IMR-90 (cell line): Measurements from ENCODE around the gene FAAH2. TPM values are rescaled to one million over a fixed set of nuclear protein-coding genes. Genes with fewer than 3 reads are reported as not detected.
A peak's percentile ranks its signal among the peaks of the same experiment; 100 is the strongest.

Experiments used
- ATAC-seq: fragments of 200-7000 bp; cut with Tn5 transposase; 2 replicates; pipeline ENCODE4 v1.9.1; 2020; ENCODE audit warnings: low read depth, mild to moderate bottlenecking, moderate library complexity
- BruUV-seq: library from RNA; stranded (reverse); fragments of 400-500 nt; replicated peaks from 2 replicates; lab custom pipeline; 2021; lab: Mats Ljungman, UMichigan
- CTCF ChIA-PET: fragments of 300-600 bp; formaldehyde crosslinking; extraction: SDS; loops from one replicate; lab custom pipeline; 2021; ENCODE audit warnings: antibody characterized with exemption; lab: Yijun Ruan, JAX
- POLR2A ChIA-PET: fragments of 300-600 bp; sonication (Branson Sonifier 250); formaldehyde crosslinking; loops from one replicate; lab custom pipeline; 2022; ENCODE audit warnings: antibody characterized with exemption; ENCODE audit not compliant: unreplicated experiment; lab: Charles Lee
- DNase-seq: peaks from one replicate; pipeline ENCODE4 v3.0.0; 2013
- H2AFZ ChIP-seq: replicated peaks from 2 replicates; pipeline ENCODE3; 2013; ENCODE audit warnings: low read length, mild to moderate bottlenecking; ENCODE audit not compliant: poor library complexity
- H2AK5ac ChIP-seq: 2 replicates; pipeline ENCODE4 v1.6.1; 2013; ENCODE audit warnings: low read depth, low read length, inconsistent platforms
- H2AK9ac ChIP-seq: replicated peaks from 2 replicates; pipeline ENCODE3; 2013; ENCODE audit warnings: mild to moderate bottlenecking, low read depth, low read length, moderate library complexity; ENCODE audit not compliant: poor library complexity
- H2BK120ac ChIP-seq: 2 replicates; pipeline ENCODE4 v1.6.1; 2013; ENCODE audit warnings: low read depth, low read length, inconsistent platforms
- H2BK15ac ChIP-seq: 3 replicates; pipeline ENCODE4 v1.6.1; 2013; ENCODE audit warnings: low read depth, low read length, inconsistent platforms
- H2BK20ac ChIP-seq: 2 replicates; pipeline ENCODE4 v1.6.1; 2013; ENCODE audit warnings: low read depth, mild to moderate bottlenecking, inconsistent platforms, low read length, moderate library complexity
- H2BK5ac ChIP-seq: 2 replicates; pipeline ENCODE4 v1.6.1; 2013; ENCODE audit warnings: mild to moderate bottlenecking, low read depth, low read length, inconsistent platforms; ENCODE audit not compliant: poor library complexity, severe bottlenecking
- H3K14ac ChIP-seq: replicated peaks from 2 replicates; pipeline ENCODE4 v1.6.1; 2013; ENCODE audit warnings: low read depth, low read length, inconsistent platforms
- H3K18ac ChIP-seq: 2 replicates; pipeline ENCODE4 v1.6.1; 2013; ENCODE audit warnings: low read depth, low read length, control low read depth
- H3K23ac ChIP-seq: 2 replicates; pipeline ENCODE4 v1.6.1; 2013; ENCODE audit warnings: low read depth, low read length, inconsistent platforms
- H3K27ac ChIP-seq: 2 replicates; pipeline ENCODE4 v1.5.1; 2013; ENCODE audit warnings: mild to moderate bottlenecking, control low read depth, low read length; ENCODE audit not compliant: insufficient read depth
- H3K27me3 ChIP-seq: 2 replicates; pipeline ENCODE4 v1.6.1; 2013; ENCODE audit warnings: low read length; ENCODE audit not compliant: control insufficient read depth, insufficient read depth
- H3K36me3 ChIP-seq: 2 replicates; pipeline ENCODE4 v1.6.1; 2013; ENCODE audit warnings: low read length, mixed read lengths; ENCODE audit not compliant: control insufficient read depth, insufficient read depth
- H3K4ac ChIP-seq: 2 replicates; pipeline ENCODE4 v1.6.1; 2013; ENCODE audit warnings: low read depth, low read length, inconsistent platforms
- H3K4me1 ChIP-seq: 2 replicates; pipeline ENCODE4 v1.6.1; 2013; ENCODE audit warnings: low read length, mixed read lengths; ENCODE audit not compliant: control insufficient read depth, insufficient read depth
- H3K4me2 ChIP-seq: 2 replicates; pipeline ENCODE4 v1.6.1; 2013; ENCODE audit warnings: low read depth, mild to moderate bottlenecking, control low read depth, low read length, moderate library complexity
- H3K4me3 ChIP-seq: 2 replicates; pipeline ENCODE4 v1.5.1; 2013; ENCODE audit warnings: low read depth, mild to moderate bottlenecking, control low read depth, low read length, moderate library complexity; ENCODE audit not compliant: insufficient read depth
- H3K56ac ChIP-seq: 2 replicates; pipeline ENCODE4 v1.6.1; 2013; ENCODE audit warnings: low read length, inconsistent platforms; ENCODE audit not compliant: insufficient read depth; ENCODE audit errors: extremely low read depth
- H3K79me1 ChIP-seq, 2 experiments: 2 replicates each; pipeline ENCODE4 v1.6.1; 2013; ENCODE audit warnings: low read length in 2 of 2, inconsistent platforms in 1 of 2, low read depth in 1 of 2
- H3K9ac ChIP-seq: 2 replicates; pipeline ENCODE4 v1.6.1; 2013; ENCODE audit warnings: low read depth, low read length, control low read depth
- H3K9me1 ChIP-seq: 2 replicates; pipeline ENCODE4 v1.6.1; 2013; ENCODE audit warnings: low read length, inconsistent platforms; ENCODE audit not compliant: insufficient read depth
- H3K9me3 ChIP-seq: 2 replicates; pipeline ENCODE4 v1.6.1; 2013; ENCODE audit warnings: low read length; ENCODE audit not compliant: control insufficient read depth, insufficient read depth
- H4K20me1 ChIP-seq: 2 replicates; pipeline ENCODE4 v1.6.1; 2013; ENCODE audit warnings: low read length, inconsistent platforms; ENCODE audit not compliant: insufficient read depth
- H4K5ac ChIP-seq: 2 replicates; pipeline ENCODE4 v1.6.1; 2013; ENCODE audit warnings: mild to moderate bottlenecking, low read depth, low read length, control low read depth
- H4K8ac ChIP-seq, 2 experiments: 2 replicates each; pipeline ENCODE4 v1.6.1; 2013; ENCODE audit warnings: low read depth in 2 of 2, low read length in 2 of 2, control low read depth in 1 of 2, inconsistent platforms in 1 of 2
- H4K91ac ChIP-seq: 2 replicates; pipeline ENCODE4 v1.6.1; 2013; ENCODE audit warnings: low read depth, low read length, inconsistent platforms; ENCODE audit not compliant: insufficient read depth
- BHLHE40 ChIP-seq: fragments of 150-350 bp; IDR thresholded peaks from 2 replicates; pipeline ENCODE4 v1.6.1; 2016; ENCODE audit warnings: mild to moderate bottlenecking, low read depth, low read length
- CEBPB ChIP-seq: IDR thresholded peaks from 2 replicates; pipeline ENCODE4 v1.6.1; 2012; ENCODE audit warnings: low read depth, low read length, improper control_type of control experiment
- CHD1 ChIP-seq: IDR thresholded peaks from 2 replicates; pipeline ENCODE4 v1.6.1; 2012; ENCODE audit warnings: low read depth, low read length, improper control_type of control experiment
- CTCF ChIP-seq: conservative IDR thresholded peaks from 2 replicates; pipeline ENCODE4 v1.5.1; 2012; ENCODE audit warnings: mild to moderate bottlenecking, low read depth, low read length, improper control_type of control experiment
- FOS ChIP-seq: fragments of 150-350 bp; IDR thresholded peaks from 2 replicates; pipeline ENCODE4 v1.6.1; 2016; ENCODE audit warnings: low read depth, low read length
- MAFK ChIP-seq: IDR thresholded peaks from 2 replicates; pipeline ENCODE4 v1.6.1; 2012; ENCODE audit warnings: low read depth, low read length, improper control_type of control experiment
- MAZ ChIP-seq: IDR thresholded peaks from 2 replicates; pipeline ENCODE4 v1.6.1; 2012; ENCODE audit warnings: low read depth, mild to moderate bottlenecking, low read length, improper control_type of control experiment, moderate library complexity, borderline replicate concordance
- MXI1 ChIP-seq: IDR thresholded peaks from 2 replicates; pipeline ENCODE4 v1.6.1; 2012; ENCODE audit warnings: low read depth, mild to moderate bottlenecking, low read length, moderate library complexity, borderline replicate concordance
- NFE2L2 ChIP-seq: fragments of 150-350 bp; IDR thresholded peaks from 2 replicates; pipeline ENCODE4 v1.6.1; 2016; ENCODE audit warnings: low read depth, mild to moderate bottlenecking, low read length
- POLR2A ChIP-seq: IDR thresholded peaks from 2 replicates; pipeline ENCODE4 v1.6.1; 2012; ENCODE audit warnings: mild to moderate bottlenecking, low read depth, low read length
- RAD21 ChIP-seq: IDR thresholded peaks from 2 replicates; pipeline ENCODE4 v1.6.1; 2012; ENCODE audit warnings: low read length, improper control_type of control experiment
- RCOR1 ChIP-seq: IDR thresholded peaks from 2 replicates; pipeline ENCODE4 v1.6.1; 2012; ENCODE audit warnings: mild to moderate bottlenecking, low read length, improper control_type of control experiment; ENCODE audit not compliant: insufficient replicate concordance
- RFX5 ChIP-seq: IDR thresholded peaks from 2 replicates; pipeline ENCODE4 v1.8.0; 2012; ENCODE audit warnings: low read depth, mild to moderate bottlenecking, low read length, moderate library complexity
- SMC3 ChIP-seq: fragments of 150-350 bp; IDR thresholded peaks from 2 replicates; pipeline ENCODE4 v1.6.1; 2016; ENCODE audit warnings: low read depth, mild to moderate bottlenecking, antibody characterized with exemption, low read length, moderate library complexity
- WGBS, 2 experiments: methylation state at CpG; one replicate each; pipeline versions ENCODE4 v1.1.5 to v1.1.7; 2013; ENCODE audit warnings: missing lambda C conversion rate in 2 of 2; ENCODE audit not compliant: insufficient read length in 1 of 2; ENCODE audit errors: extremely low coverage in 2 of 2; 5-methylcytosine and 5-hydroxymethylcytosine counted together
- dilution Hi-C: fragments of 300-500 bp; cut with HindIII; formaldehyde crosslinking; loops from one replicate; pipeline ENCODE4 v1.14.3; 2018; ENCODE audit warnings: low sequenced_read_pairs; ENCODE audit not compliant: unreplicated experiment
- in situ Hi-C: fragments of 300-500 bp; cut with MboI; formaldehyde crosslinking; loops from 3 replicates; pipeline ENCODE4 v1.14.3; 2019; ENCODE audit warnings: low sequenced_read_pairs, inconsistent platforms, mixed read lengths
- intact Hi-C: fragments of 100-400 bp; cut with micrococcal nuclease; formaldehyde crosslinking; loops from 2 replicates; pipeline ENCODE4 v1.10.0; 2022
- polyA plus RNA-seq, 3 experiments: library from polyadenylated mRNA; depleted of rRNA; stranded (reverse); fragments of >200 nt; gene quantifications; 2 replicates each; pipeline ENCODE4 v1.2.3, GENCODE V29; 2012; ENCODE audit warnings: low replicate concordance in 1 of 3
- total RNA-seq: library from RNA; depleted of rRNA; stranded (reverse); fragments of >200 nt; gene quantifications from 2 replicates; pipeline ENCODE4 v1.2.3, GENCODE V29; 2012
- TF ChIP-seq, protein P1 (sequence below): fragments of 150-350 bp; IDR thresholded peaks from 2 replicates; pipeline ENCODE4 v1.6.1; 2017; ENCODE audit warnings: mild to moderate bottlenecking, antibody characterized with exemption, low read length, low read depth
- TF ChIP-seq, protein P2 (sequence below): fragments of 150-350 bp; IDR thresholded peaks from 2 replicates; pipeline ENCODE4 v1.6.1; 2016; ENCODE audit warnings: low read depth, mild to moderate bottlenecking, low read length, moderate library complexity, borderline replicate concordance

The FAAH2 gene
- total and polyA plus RNA-seq, 2 of the 4 experiments (the other 2 are of a cell fraction): not detected

GRCh38 chrX:57366430-57366829 is 79.9 kb downstream of the FAAH2 start:
- no peaks in the 10 kb centered on the region for H3K4me1 ChIP-seq
- no CpG with 5 or more reads among the region's 4 CpGs for WGBS, 2 experiments
- H2BK15ac ChIP-seq: no peak overlapping the region
- dilution Hi-C loops (no loop called here), intact Hi-C loops (no loop called here), in situ Hi-C loops (no loop called here)
- H2BK120ac ChIP-seq: no peak overlapping the region
- no peak overlapping the region for H3K23ac ChIP-seq
- TF ChIP-seq MAZ (no peak), RAD21 (no peak), NFE2L2 (no peak), MAFK (no peak), FOS (no peak), POLR2A (no peak), RCOR1 (no peak), RFX5 (no peak), CEBPB (no peak), BHLHE40 (no peak), MXI1 (no peak), SMC3 (no peak), CHD1 (no peak), CTCF (no peak)
- TF ChIP-seq, protein P1, sequence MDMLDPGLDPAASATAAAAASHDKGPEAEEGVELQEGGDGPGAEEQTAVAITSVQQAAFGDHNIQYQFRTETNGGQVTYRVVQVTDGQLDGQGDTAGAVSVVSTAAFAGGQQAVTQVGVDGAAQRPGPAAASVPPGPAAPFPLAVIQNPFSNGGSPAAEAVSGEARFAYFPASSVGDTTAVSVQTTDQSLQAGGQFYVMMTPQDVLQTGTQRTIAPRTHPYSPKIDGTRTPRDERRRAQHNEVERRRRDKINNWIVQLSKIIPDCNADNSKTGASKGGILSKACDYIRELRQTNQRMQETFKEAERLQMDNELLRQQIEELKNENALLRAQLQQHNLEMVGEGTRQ: no peak
- TF ChIP-seq, protein P2, sequence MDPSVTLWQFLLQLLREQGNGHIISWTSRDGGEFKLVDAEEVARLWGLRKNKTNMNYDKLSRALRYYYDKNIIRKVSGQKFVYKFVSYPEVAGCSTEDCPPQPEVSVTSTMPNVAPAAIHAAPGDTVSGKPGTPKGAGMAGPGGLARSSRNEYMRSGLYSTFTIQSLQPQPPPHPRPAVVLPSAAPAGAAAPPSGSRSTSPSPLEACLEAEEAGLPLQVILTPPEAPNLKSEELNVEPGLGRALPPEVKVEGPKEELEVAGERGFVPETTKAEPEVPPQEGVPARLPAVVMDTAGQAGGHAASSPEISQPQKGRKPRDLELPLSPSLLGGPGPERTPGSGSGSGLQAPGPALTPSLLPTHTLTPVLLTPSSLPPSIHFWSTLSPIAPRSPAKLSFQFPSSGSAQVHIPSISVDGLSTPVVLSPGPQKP: no peak
- H3K79me1 ChIP-seq: no peaks in the 10 kb centered on the region
- no peak overlapping the region for H3K4me2 ChIP-seq
- H3K14ac ChIP-seq: no peak overlapping the region
- H2AK9ac ChIP-seq: no peak overlapping the region
- no peak overlapping the region for H3K27ac ChIP-seq
- no TSS peak for BruUV-seq
- no peak overlapping the region for H3K4me3 ChIP-seq
- no peaks in the 10 kb centered on the region for H3K9me3 ChIP-seq
- no peak overlapping the region for H4K5ac ChIP-seq
- no peak overlapping the region for H4K8ac ChIP-seq
- POLR2A ChIA-PET: no interaction called here
- no peak overlapping the region for H3K9ac ChIP-seq
- no peak overlapping the region for H3K56ac ChIP-seq
- CTCF ChIA-PET: no interaction called here
- no peak overlapping the region for H3K18ac ChIP-seq
- H2AK5ac ChIP-seq: no peak overlapping the region
- ATAC-seq (no peak), DNase-seq (no peak)
- H2AFZ ChIP-seq: peak overlapping the region; percentile 51
- H4K20me1 ChIP-seq: no peaks in the 10 kb centered on the region
- no peak overlapping the region for H2BK20ac ChIP-seq
- no peaks in the 10 kb centered on the region for H3K27me3 ChIP-seq
- no peak overlapping the region for H2BK5ac ChIP-seq
- no peak overlapping the region for H4K91ac ChIP-seq
- H3K4ac ChIP-seq: no peak overlapping the region
- no peaks in the 10 kb centered on the region for H3K9me1 ChIP-seq
- no peaks in the 10 kb centered on the region for H3K36me3 ChIP-seq
